Measurements from ENCODE around the gene CCDC169.
"Not testable (repeated sequence)": the region's sequence is repeated elsewhere in the genome, so short reads cannot be mapped to it uniquely, and the experiment has no call there.

The CCDC169 gene

DNA sequence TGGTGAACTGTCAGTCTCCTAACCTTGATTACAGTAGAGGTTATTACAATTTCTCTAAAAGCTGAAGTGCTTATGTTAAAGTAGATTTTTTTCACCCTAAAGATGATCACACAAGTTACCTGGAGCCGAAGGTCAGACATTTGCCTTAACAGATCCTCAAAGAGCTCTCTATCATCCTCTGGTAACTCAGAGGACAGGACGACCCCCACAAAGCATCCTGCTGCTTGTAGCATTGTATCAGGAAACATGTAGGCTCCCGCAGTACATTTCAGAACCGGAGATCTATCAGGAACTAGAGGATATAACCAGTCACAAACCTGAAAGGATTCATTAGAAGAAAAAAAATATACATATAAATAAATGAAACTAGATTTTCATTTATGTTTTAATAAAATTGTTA lies 33.7 kb upstream of the CCDC169 start:
- no peak overlapping the region for H3K9ac ChIP-seq (ENCODE audit: low read depth, low read length)
- H3K36me3 ChIP-seq (ENCODE audit: insufficient read depth, low read length): peaks cover 8% of the 10 kb centered on the region; the same call in 1 of the 2 replicates
- peaks cover 15% of the 10 kb centered on the region for H3K4me1 ChIP-seq (ENCODE audit: insufficient read depth, low read length)
- no peaks in the 10 kb centered on the region for H3K9me3 ChIP-seq (ENCODE audit: control insufficient read depth, insufficient read depth, low read length)

- Histone ChIP-seq H3K36me3 (ENCODE audit: insufficient read depth, low read length) (peaks cover 8% of the 10 kb centered on the region), H3K9me3 (ENCODE audit: control insufficient read depth, insufficient read depth, low read length) (no peaks in the 10 kb centered on the region), H3K4me1 (ENCODE audit: insufficient read depth, low read length) (peaks cover 29% of the 10 kb centered on the region), H3K9ac (ENCODE audit: low read depth, low read length) (no peak overlapping the region)
Measured at GRCh38 chr13:36329361-36329760, 31.7 kb upstream of the CCDC169 start.

DNA sequence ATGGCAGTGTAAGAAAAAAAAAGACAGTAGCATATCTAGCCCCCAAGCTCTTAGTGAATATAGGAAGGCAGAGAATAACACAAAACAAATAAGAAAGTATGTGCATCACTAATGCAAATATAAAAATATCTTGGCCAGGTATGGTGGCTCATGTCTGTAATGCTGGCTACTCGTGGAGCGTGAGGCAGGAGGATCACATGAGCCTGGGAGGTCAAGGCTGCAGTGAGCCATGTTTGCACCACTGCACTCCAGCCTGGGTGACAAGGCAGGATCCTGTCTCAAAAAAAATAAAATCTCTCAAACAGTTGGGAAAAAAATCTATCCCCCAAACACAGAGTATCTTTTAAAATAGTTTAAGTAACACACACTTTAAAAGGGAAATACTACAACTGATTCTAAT lies 31.2 kb upstream of the CCDC169 start:
- H3K4me1 ChIP-seq (ENCODE audit: insufficient read depth, low read length): peaks cover 35% of the 10 kb centered on the region
- H3K9me3 ChIP-seq (ENCODE audit: control insufficient read depth, insufficient read depth, low read length): no peaks in the 10 kb centered on the region
- H3K36me3 ChIP-seq (ENCODE audit: insufficient read depth, low read length): peaks cover 8% of the 10 kb centered on the region
- H3K9ac ChIP-seq (ENCODE audit: low read depth, low read length): no peak overlapping the region

DNA sequence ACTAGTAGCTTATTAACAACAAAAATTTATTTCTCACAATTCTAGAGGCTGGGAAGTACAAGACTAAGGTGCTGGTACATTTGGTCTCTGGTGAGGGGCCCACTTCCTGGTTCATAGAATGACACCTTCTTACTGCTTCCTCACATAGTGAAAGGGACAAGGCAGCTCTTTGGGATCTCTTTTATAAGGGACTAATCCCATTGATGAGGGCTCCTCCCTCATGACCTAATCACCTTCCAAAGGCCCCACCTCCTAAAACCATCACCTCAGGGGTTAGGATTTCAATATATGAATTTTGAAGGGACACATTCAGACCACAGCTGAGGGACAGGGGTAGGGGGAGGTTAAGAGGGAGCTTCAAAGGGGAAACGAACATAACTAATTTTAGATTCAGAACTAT lies 28.3 kb upstream of the CCDC169 start:
- no peak overlapping the region for H3K9ac ChIP-seq (ENCODE audit: low read depth, low read length)
- H3K9me3 ChIP-seq (ENCODE audit: control insufficient read depth, insufficient read depth, low read length): no peaks in the 10 kb centered on the region
- H3K4me1 ChIP-seq (ENCODE audit: insufficient read depth, low read length): peaks cover 48% of the 10 kb centered on the region
- peaks cover 14% of the 10 kb centered on the region for H3K36me3 ChIP-seq (ENCODE audit: insufficient read depth, low read length)

DNA sequence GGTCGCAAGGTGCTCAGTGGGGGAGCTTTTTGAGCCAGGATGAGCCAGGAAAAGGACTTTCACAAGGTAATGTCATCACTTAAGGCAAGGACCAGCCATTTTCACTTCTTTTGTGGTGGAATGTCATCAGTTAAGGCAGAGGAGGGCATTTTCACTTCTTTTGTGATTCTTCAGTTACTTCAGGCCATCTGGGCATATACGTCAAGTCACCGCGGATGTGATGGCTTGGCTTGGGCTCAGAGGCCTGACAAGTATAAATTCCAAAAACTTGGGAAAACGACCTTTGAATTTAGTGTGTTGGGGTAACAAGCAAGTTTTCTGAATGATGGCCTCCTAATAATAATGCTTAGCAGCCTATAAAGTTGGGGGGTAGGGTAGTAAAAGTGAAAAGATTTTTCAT lies 27.3 kb upstream of the CCDC169 start:
- H3K4me1 ChIP-seq (ENCODE audit: insufficient read depth, low read length): peaks cover 52% of the 10 kb centered on the region
- H3K36me3 ChIP-seq (ENCODE audit: insufficient read depth, low read length); H3K9me3 ChIP-seq (ENCODE audit: control insufficient read depth, insufficient read depth, low read length); H3K9ac ChIP-seq (ENCODE audit: low read depth, low read length): not testable (repeated sequence)

DNA sequence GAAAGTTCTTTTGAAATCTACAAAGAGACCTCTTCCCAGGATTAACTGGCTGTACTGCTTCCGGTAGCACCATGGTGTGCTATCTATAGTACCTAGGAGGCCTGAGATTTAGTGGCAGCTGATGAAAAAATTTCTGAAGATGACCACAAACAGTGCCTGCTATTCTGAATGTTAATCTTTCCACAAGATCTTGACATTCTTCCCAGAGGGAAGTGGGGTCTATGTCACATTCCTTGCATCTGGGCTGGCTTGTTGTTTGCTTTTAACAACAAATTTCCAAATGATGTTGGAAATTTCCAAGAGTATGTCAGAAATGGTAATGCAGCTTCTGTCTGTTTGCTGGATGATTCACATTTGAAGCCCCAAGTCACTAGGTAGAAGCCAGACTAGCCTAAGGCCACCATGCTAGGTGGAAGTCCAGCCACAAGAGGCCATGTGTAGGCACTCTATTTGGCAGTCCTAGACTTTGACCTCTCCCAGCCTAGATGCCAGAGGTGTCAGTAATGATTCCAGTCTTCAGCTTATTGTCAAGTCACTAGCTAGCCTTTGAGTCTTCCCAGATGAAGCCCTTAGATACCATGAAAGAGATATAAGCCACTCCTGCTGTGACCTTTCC lies 26.4 kb upstream of the CCDC169 start:
- H3K4me1 ChIP-seq (ENCODE audit: insufficient read depth, low read length): peaks cover 52% of the 10 kb centered on the region
- no peaks in the 10 kb centered on the region for H3K9me3 ChIP-seq (ENCODE audit: control insufficient read depth, insufficient read depth, low read length)
- H3K9ac ChIP-seq (ENCODE audit: low read depth, low read length): no peak overlapping the region
- peaks cover 8% of the 10 kb centered on the region for H3K36me3 ChIP-seq (ENCODE audit: insufficient read depth, low read length)

GRCh38 chr13:36323408-36323807 lies 25.8 kb upstream of the CCDC169 start:
- Histone ChIP-seq H3K9me3 (ENCODE audit: control insufficient read depth, insufficient read depth, low read length) (no peaks in the 10 kb centered on the region), H3K9ac (ENCODE audit: low read depth, low read length) (no peak overlapping the region), H3K36me3 (ENCODE audit: insufficient read depth, low read length) (peaks cover 8% of the 10 kb centered on the region), H3K4me1 (ENCODE audit: insufficient read depth, low read length) (peaks cover 52% of the 10 kb centered on the region)

- H3K36me3 ChIP-seq (ENCODE audit: insufficient read depth, low read length); H3K9me3 ChIP-seq (ENCODE audit: control insufficient read depth, insufficient read depth, low read length): not testable (repeated sequence)
- Histone ChIP-seq H3K9ac (ENCODE audit: low read depth, low read length) (peak overlapping the region; percentile 28; the same call in 1 of the 2 replicates), H3K4me1 (ENCODE audit: insufficient read depth, low read length) (peaks cover 40% of the 10 kb centered on the region)
Measured at GRCh38 chr13:36319793-36320192, 22.2 kb upstream of the CCDC169 start.

DNA sequence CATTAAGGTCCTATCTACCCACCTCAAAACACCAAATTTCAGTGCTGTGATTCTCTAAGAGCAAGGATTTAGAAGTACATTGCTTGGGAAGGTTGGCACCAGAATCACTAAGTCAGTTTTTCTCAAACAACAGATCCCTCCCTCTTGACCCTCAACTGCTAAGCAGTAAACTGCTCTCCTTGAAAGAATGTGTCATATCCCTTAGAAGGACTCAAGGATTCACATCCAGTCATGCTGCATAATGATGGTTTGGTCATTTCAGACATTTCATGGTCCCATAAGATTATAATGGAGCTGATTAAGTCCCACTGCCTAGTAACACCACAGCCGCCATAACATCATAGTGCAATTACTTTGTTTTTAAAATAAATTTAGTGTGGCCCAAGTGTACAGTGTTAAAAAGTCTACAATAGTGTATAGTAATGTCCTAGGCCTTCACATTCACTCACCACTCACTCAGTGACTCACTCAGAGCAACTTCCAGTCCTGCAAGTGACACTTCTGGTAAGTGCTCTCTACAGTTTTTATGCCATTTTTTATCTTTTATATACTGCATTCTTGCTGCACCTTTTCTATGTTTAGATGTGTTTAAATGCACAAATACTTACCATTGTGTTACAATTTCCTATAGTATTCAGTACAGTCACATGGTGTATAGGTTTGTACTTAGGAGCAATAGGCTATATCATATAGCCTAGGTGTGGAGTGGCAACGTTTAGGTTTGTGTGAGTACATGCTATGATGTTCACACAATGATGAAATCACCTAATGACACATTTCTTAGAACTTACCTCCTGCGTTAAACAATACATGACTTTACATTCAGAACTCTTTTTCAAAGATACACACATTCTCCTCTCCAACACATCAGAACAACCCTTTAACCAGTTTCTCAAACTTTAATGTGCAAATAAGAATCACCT lies 15.7 kb upstream of the CCDC169 start:
- H3K4me1 ChIP-seq (ENCODE audit: insufficient read depth, low read length): peaks cover 15% of the 10 kb centered on the region
- peaks cover 27% of the 10 kb centered on the region for H3K36me3 ChIP-seq (ENCODE audit: insufficient read depth, low read length)
- no peak overlapping the region for H3K9ac ChIP-seq (ENCODE audit: low read depth, low read length)
- H3K9me3 ChIP-seq (ENCODE audit: control insufficient read depth, insufficient read depth, low read length): no peaks in the 10 kb centered on the region

- Histone ChIP-seq H3K9ac (ENCODE audit: low read depth, low read length) (no peak overlapping the region), H3K4me1 (ENCODE audit: insufficient read depth, low read length) (peaks cover 15% of the 10 kb centered on the region), H3K36me3 (ENCODE audit: insufficient read depth, low read length) (peaks cover 24% of the 10 kb centered on the region), H3K9me3 (ENCODE audit: control insufficient read depth, insufficient read depth, low read length) (no peaks in the 10 kb centered on the region)
Measured at GRCh38 chr13:36310417-36311108, 12.9 kb upstream of the CCDC169 start.

GRCh38 chr13:36302289-36302688 lies 4.7 kb upstream of the CCDC169 start:
- H3K4me1 ChIP-seq (ENCODE audit: insufficient read depth, low read length): peaks cover 24% of the 10 kb centered on the region
- H3K36me3 ChIP-seq (ENCODE audit: insufficient read depth, low read length): 0 out of 2 replicates have a peak, but pooled peaks cover 3% of the 10 kb centered on the region
- H3K9me3 ChIP-seq (ENCODE audit: control insufficient read depth, insufficient read depth, low read length): no peaks in the 10 kb centered on the region
- H3K9ac ChIP-seq (ENCODE audit: low read depth, low read length): no peak overlapping the region

DNA sequence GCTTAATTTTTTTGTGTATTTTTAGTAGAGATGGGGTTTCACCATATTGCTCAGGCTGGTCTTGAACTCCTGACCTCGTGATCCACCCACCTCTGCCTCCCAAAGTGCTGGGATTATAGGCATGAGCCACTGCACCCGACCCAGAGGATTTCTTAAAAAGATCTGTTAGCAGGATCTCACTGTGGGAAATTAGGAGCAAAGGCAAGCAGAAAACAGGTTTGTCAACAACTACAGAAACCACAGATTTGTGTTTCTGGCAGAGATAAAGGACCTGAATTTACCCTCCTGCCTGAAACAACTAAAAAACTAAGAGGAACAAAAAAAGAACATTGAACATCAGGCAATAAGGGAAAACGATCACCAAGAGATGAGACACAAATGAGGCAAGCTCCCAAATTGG lies 1.9 kb upstream of the CCDC169 start:
- H3K9ac ChIP-seq (ENCODE audit: low read depth, low read length): 0 out of 2 replicates have a peak overlapping the region, but pooled peaks have one; percentile 14
- H3K9me3 ChIP-seq (ENCODE audit: control insufficient read depth, insufficient read depth, low read length): not testable (repeated sequence)
- H3K4me1 ChIP-seq (ENCODE audit: insufficient read depth, low read length): peaks cover 24% of the 10 kb centered on the region
- peaks cover 10% of the 10 kb centered on the region for H3K36me3 ChIP-seq (ENCODE audit: insufficient read depth, low read length)

DNA sequence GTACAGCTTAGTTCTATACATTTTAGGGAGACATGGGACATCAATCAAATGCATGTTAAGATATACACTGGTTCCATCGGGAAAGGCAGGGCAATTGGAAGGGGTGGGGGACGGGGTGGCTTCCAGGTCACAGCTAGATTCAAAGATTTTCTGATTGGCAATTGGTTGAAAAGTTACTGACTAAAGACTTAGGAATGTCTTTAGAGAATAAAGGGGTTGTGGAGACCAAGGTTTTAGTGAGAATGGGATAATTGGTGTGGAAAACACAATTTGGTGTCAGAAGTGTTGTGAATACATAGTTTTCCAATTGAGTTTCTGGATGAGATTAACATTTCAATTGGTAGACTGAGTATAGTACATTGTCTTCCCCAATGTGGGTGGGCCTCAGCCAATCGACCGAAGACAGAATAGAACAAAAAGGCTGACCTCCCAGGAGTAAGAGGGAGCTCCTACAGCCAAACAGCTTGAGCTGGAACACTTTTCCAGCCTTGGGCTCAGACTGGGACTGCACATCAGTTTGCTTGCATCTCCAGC lies 988 bp upstream of the CCDC169 start:
- Histone ChIP-seq H3K36me3 (ENCODE audit: insufficient read depth, low read length) (peaks cover 19% of the 10 kb centered on the region), H3K4me1 (ENCODE audit: insufficient read depth, low read length) (peaks cover 24% of the 10 kb centered on the region), H3K9ac (ENCODE audit: low read depth, low read length) (peak overlapping the region; percentile 100), H3K9me3 (ENCODE audit: control insufficient read depth, insufficient read depth, low read length) (no peaks in the 10 kb centered on the region)

DNA sequence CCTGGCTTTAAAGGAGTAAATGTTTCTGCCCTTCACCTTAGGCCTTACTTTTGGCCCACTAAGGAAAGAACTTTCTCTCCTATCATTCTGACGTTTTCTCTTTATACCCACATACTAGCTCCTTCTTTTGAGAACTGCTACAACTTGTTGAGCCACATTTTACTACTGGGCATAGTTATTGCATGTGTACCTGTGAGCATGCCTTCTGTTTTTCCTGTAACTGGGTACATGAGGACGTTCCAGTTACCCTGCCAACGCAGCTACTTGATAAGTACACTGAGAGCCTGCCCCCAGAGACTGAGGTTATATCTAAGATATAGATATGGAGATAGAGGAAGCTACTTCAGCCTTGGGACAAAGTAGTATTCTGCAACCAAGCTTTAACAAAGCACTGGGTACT lies 3.5 kb downstream of the CCDC169 start:
- Histone ChIP-seq H3K36me3 (ENCODE audit: insufficient read depth, low read length) (peaks cover 43% of the 10 kb centered on the region), H3K9me3 (ENCODE audit: control insufficient read depth, insufficient read depth, low read length) (peaks cover 27% of the 10 kb centered on the region), H3K9ac (ENCODE audit: low read depth, low read length) (no peak overlapping the region), H3K4me1 (ENCODE audit: insufficient read depth, low read length) (peaks cover 2% of the 10 kb centered on the region; the same call in 1 of the 2 replicates)

All from ES-I3 (cell line).